ENCODE measurements around the gene LMNB1.

DNA sequence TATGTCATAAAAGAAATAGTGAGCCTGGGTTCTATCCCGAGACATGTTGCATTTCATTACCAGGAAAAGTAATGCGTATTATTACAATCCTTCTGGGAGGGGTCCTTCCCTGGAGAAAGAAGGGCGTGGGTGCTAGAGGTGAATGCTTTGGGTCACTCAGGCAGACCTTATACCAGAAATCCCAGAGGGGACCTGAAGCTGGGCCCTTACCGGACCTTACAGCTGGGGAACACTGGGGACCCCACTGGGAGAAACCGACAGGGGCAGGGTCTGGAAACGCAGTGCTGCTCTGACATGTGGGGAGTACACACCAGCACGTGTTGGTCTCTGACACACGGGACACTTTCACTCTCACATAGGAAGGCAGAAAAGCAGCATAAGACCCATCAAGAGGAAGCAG lies 71.3 kb downstream of the LMNB1 start:
- no peak for TF ChIP-seq CHD2 (IDR thresholded peaks at IDR 0.05; ENCODE audit: low read depth, low read length)
- TF ChIP-seq NFIC (IDR thresholded peaks at IDR 0.05; ENCODE audit: low read length): no peak
- TF ChIP-seq, protein P1, sequence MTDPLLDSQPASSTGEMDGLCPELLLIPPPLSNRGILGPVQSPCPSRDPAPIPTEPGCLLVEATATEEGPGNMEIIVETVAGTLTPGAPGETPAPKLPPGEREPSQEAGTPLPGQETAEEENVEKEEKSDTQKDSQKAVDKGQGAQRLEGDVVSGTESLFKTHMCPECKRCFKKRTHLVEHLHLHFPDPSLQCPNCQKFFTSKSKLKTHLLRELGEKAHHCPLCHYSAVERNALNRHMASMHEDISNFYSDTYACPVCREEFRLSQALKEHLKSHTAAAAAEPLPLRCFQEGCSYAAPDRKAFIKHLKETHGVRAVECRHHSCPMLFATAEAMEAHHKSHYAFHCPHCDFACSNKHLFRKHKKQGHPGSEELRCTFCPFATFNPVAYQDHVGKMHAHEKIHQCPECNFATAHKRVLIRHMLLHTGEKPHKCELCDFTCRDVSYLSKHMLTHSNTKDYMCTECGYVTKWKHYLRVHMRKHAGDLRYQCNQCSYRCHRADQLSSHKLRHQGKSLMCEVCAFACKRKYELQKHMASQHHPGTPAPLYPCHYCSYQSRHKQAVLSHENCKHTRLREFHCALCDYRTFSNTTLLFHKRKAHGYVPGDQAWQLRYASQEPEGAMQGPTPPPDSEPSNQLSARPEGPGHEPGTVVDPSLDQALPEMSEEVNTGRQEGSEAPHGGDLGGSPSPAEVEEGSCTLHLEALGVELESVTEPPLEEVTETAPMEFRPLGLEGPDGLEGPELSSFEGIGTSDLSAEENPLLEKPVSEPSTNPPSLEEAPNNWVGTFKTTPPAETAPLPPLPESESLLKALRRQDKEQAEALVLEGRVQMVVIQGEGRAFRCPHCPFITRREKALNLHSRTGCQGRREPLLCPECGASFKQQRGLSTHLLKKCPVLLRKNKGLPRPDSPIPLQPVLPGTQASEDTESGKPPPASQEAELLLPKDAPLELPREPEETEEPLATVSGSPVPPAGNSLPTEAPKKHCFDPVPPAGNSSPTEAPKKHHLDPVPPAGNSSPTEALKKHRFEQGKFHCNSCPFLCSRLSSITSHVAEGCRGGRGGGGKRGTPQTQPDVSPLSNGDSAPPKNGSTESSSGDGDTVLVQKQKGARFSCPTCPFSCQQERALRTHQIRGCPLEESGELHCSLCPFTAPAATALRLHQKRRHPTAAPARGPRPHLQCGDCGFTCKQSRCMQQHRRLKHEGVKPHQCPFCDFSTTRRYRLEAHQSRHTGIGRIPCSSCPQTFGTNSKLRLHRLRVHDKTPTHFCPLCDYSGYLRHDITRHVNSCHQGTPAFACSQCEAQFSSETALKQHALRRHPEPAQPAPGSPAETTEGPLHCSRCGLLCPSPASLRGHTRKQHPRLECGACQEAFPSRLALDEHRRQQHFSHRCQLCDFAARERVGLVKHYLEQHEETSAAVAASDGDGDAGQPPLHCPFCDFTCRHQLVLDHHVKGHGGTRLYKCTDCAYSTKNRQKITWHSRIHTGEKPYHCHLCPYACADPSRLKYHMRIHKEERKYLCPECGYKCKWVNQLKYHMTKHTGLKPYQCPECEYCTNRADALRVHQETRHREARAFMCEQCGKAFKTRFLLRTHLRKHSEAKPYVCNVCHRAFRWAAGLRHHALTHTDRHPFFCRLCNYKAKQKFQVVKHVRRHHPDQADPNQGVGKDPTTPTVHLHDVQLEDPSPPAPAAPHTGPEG (CRISPR knock-in tag; IDR thresholded peaks at IDR 0.05): no peak
- TF ChIP-seq ZNF101 (CRISPR knock-in tag; IDR thresholded peaks at IDR 0.05; ENCODE audit: borderline replicate concordance, low read depth): no peak
- TF ChIP-seq ZNF816 (CRISPR knock-in tag; IDR thresholded peaks at IDR 0.05; ENCODE audit: borderline replicate concordance): no peak
- no peak for TF ChIP-seq ZNF33B (CRISPR knock-in tag; IDR thresholded peaks at IDR 0.05)
